ENCODE results near the gene HDAC9.
"Not testable (repeated sequence)": the region's sequence is repeated elsewhere in the genome, so short reads cannot be mapped to it uniquely, and the experiment has no call there.

DNA sequence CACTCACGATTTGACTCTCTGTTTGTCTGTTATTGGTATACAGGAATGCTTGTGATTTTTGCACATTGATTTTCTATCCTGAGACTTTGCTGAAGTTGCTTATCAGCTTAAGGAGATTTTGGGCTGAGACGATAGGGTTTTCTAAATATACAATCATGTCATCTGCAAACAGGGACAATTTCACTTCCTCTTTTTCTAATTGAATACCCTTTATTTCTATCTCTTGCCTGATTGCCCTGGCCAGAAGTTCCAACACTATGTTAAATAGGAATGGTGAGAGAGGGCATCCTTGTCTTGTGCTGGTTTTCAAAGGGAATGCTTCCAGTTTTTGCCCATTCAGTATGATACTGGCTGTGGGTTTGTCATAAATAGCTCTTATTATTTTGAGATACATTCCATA lies 240.5 kb downstream of the HDAC9 start:
- TF ChIP-seq, protein P1, sequence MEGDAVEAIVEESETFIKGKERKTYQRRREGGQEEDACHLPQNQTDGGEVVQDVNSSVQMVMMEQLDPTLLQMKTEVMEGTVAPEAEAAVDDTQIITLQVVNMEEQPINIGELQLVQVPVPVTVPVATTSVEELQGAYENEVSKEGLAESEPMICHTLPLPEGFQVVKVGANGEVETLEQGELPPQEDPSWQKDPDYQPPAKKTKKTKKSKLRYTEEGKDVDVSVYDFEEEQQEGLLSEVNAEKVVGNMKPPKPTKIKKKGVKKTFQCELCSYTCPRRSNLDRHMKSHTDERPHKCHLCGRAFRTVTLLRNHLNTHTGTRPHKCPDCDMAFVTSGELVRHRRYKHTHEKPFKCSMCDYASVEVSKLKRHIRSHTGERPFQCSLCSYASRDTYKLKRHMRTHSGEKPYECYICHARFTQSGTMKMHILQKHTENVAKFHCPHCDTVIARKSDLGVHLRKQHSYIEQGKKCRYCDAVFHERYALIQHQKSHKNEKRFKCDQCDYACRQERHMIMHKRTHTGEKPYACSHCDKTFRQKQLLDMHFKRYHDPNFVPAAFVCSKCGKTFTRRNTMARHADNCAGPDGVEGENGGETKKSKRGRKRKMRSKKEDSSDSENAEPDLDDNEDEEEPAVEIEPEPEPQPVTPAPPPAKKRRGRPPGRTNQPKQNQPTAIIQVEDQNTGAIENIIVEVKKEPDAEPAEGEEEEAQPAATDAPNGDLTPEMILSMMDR (IDR thresholded peaks at IDR 0.05): not testable (repeated sequence)
- not testable (repeated sequence) for TF ChIP-seq POLR2A (IDR thresholded peaks at IDR 0.05)
